Hepatocyte (in vitro differentiated cells): ENCODE results near the gene ADAP1. TPM values are rescaled to one million over a fixed set of nuclear protein-coding genes. Genes with fewer than 3 reads are reported as not detected.

Source experiments
- DNase-seq: peaks from one replicate; pipeline ENCODE4 v3.0.0-alpha.2; 2016; ENCODE audit warnings: low spot score
- H2AFZ ChIP-seq: fragments of 200-600 bp; sonication (generic); 2 replicates; pipeline ENCODE4 v1.6.0; 2016; ENCODE audit warnings: antibody characterized with exemption, mild to moderate bottlenecking
- H3K27ac ChIP-seq: fragments of 200-600 bp; sonication (generic); 2 replicates; pipeline ENCODE4 v1.5.1; 2016; ENCODE audit warnings: mild to moderate bottlenecking
- H3K27me3 ChIP-seq: fragments of 200-600 bp; sonication (generic); 2 replicates; pipeline ENCODE4 v1.6.1; 2016
- H3K36me3 ChIP-seq: fragments of 200-600 bp; sonication (generic); replicated peaks from 2 replicates; pipeline ENCODE4 v1.5.1; 2016; ENCODE audit warnings: low read depth; ENCODE audit not compliant: insufficient read depth
- H3K4me1 ChIP-seq: fragments of 200-600 bp; sonication (generic); 2 replicates; pipeline ENCODE4 v1.5.1; 2016; ENCODE audit warnings: mild to moderate bottlenecking, moderate library complexity; ENCODE audit not compliant: insufficient read depth
- H3K4me2 ChIP-seq: fragments of 200-600 bp; sonication (generic); 2 replicates; pipeline ENCODE4 v1.6.0; 2016
- H3K4me3 ChIP-seq: fragments of 200-600 bp; sonication (generic); 2 replicates; pipeline ENCODE4 v1.5.1; 2016; ENCODE audit warnings: mild to moderate bottlenecking
- H3K79me2 ChIP-seq: fragments of 200-600 bp; sonication (generic); 2 replicates; pipeline ENCODE4 v1.6.0; 2017; ENCODE audit warnings: mild to moderate bottlenecking
- H3K9me2 ChIP-seq: fragments of 200-600 bp; sonication (generic); replicated peaks from 2 replicates; pipeline ENCODE4 v1.6.0; 2017; ENCODE audit warnings: mild to moderate bottlenecking; ENCODE audit not compliant: insufficient read depth
- H3K9me3 ChIP-seq: fragments of 200-600 bp; sonication (generic); 2 replicates; pipeline ENCODE4 v1.5.1; 2016; ENCODE audit warnings: low read depth, mild to moderate bottlenecking
- H4K20me1 ChIP-seq: fragments of 200-600 bp; sonication (generic); 2 replicates; pipeline ENCODE4 v1.6.0; 2016; ENCODE audit warnings: mild to moderate bottlenecking; ENCODE audit not compliant: insufficient read depth, poor library complexity, severe bottlenecking
- CTCF ChIP-seq: fragments of 200-600 bp; sonication (generic); IDR thresholded peaks from 2 replicates; pipeline ENCODE4 v1.5.1; 2016; ENCODE audit warnings: antibody characterized with exemption, mild to moderate bottlenecking; ENCODE audit not compliant: poor library complexity
- EZH2 ChIP-seq: fragments of 200-600 bp; sonication (generic); IDR thresholded peaks from 2 replicates; pipeline ENCODE4 v1.6.1; 2016; ENCODE audit warnings: antibody characterized with exemption, mild to moderate bottlenecking, borderline replicate concordance
- EZH2phosphoT487 ChIP-seq: fragments of 200-600 bp; sonication (generic); IDR thresholded peaks from one replicate; pipeline ENCODE4 v1.6.1; 2018; ENCODE audit warnings: antibody characterized with exemption, mild to moderate bottlenecking, low read depth, moderate library complexity; ENCODE audit not compliant: unreplicated experiment, severe bottlenecking
- WGBS: methylation state at CpG from one replicate; pipeline ENCODE4 v1.1.6; 2016; ENCODE audit warnings: low lambda C conversion rate; ENCODE audit errors: missing lambda C conversion rate; 5-methylcytosine and 5-hydroxymethylcytosine counted together
- polyA plus RNA-seq: library from polyadenylated mRNA; unstranded; fragments of >200 nt; fragmentation: Nextera tagmentation; extraction: Ambion mirVana; gene quantifications from 2 replicates; pipeline ENCODE4 v1.2.1, GENCODE V29; 2016
- total RNA-seq: library from RNA; depleted of rRNA; stranded (reverse); fragments of >200 nt; gene quantifications from 2 replicates; pipeline ENCODE4 v1.2.3, GENCODE V29; 2014

ADAP1 gene
- total and polyA plus RNA-seq, 2 experiments from 2014 or later = 25.6 to 35.7 TPM

- Histone ChIP-seq H3K9me2 (no peaks in the 10 kb centered on the region), H3K79me2 (no peaks in the 10 kb centered on the region), H3K9me3 (no peaks in the 10 kb centered on the region), H4K20me1 (no peaks in the 10 kb centered on the region), H3K4me2 (no peak overlapping the region), H3K27me3 (no peaks in the 10 kb centered on the region), H2AFZ (no peak overlapping the region), H3K36me3 (no peaks in the 10 kb centered on the region), H3K4me1 (no peaks in the 10 kb centered on the region), H3K4me3 (no peak overlapping the region), H3K27ac (no peak overlapping the region)
- WGBS = 100% methylated on average over 5 of the region's 18 CpGs
- TF ChIP-seq EZH2 (no peak), CTCF (no peak)
- DNase-seq = no peak
Observed at GRCh38 chr7:898460-898854, 56.0 kb downstream of the ADAP1 start.

DNA sequence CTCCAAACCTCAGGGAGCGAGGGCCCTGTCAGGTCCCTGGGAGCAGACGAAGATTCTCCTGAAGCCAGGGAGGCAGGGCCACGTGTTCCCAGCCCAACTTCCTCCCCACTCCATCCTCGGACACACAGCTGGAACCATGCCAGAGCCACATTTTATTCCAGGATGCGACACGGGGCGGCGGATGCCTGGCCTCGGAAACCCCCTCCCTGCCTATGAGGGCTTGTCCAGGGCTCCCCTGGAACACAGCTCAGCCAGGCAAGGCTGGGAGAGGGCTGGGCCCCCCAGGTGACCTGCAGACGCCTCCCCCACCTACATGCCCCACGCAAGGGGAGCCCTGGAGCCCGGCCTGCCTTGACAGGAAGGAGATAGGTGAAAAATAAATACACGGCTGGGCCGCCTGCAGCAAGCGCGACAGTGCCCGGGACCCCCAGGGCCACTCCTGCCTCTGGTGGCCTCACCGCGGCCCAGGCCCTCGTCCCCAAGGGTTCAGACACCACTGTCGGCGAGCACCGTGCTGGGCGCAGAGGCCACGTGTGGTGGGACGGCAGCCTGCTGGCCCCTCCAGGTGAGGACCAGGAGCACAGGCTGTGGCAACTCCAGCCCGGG is 56.6 kb downstream of the ADAP1 start:
- Histone ChIP-seq H3K27ac (no peak overlapping the region), H3K79me2 (no peaks in the 10 kb centered on the region), H3K9me3 (no peaks in the 10 kb centered on the region), H4K20me1 (no peaks in the 10 kb centered on the region), H3K4me2 (no peak overlapping the region), H2AFZ (no peak overlapping the region), H3K36me3 (no peaks in the 10 kb centered on the region), H3K4me1 (no peaks in the 10 kb centered on the region), H3K27me3 (no peaks in the 10 kb centered on the region), H3K9me2 (no peaks in the 10 kb centered on the region), H3K4me3 (no peak overlapping the region)
- DNase-seq = peak; percentile 46
- TF ChIP-seq CTCF = no peak
- no peak for TF ChIP-seq EZH2
- no peak for TF ChIP-seq EZH2phosphoT487
- 79% methylated on average over 26 of the region's 27 CpGs for WGBS

DNA sequence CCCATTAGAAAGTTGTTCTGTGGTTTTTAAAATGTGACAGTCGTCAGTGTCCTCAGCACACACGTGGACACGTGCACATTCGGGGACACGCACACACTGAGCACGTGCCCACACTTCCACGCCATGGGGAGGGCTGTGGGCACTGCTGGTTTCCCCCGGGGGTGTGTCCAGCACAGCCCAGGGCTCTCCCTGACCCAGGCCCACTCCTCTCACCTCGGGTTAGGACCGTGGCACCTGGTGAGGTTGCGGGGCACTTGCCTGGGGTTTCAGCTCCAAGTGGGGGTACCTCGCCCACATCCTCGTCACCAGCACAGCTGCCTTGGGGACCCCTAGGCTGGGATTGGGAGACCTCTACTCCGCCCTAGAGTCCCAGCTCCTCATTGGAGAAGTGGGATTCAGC is 57.4 kb downstream of the ADAP1 start:
- Histone ChIP-seq H3K4me1 (no peaks in the 10 kb centered on the region), H2AFZ (no peak overlapping the region), H4K20me1 (peaks cover 2% of the 10 kb centered on the region), H3K4me2 (no peak overlapping the region), H3K9me3 (no peaks in the 10 kb centered on the region), H3K79me2 (no peaks in the 10 kb centered on the region), H3K27ac (no peak overlapping the region), H3K27me3 (no peaks in the 10 kb centered on the region), H3K9me2 (no peaks in the 10 kb centered on the region), H3K4me3 (no peak overlapping the region), H3K36me3 (no peaks in the 10 kb centered on the region)
- no peak for TF ChIP-seq CTCF
- TF ChIP-seq EZH2 = no peak
- TF ChIP-seq EZH2phosphoT487 = no peak
- 93% methylated on average over 14 of the region's 14 CpGs for WGBS
- DNase-seq = no peak
